ENCODE measurements around the gene MAT2A. TPM values are rescaled to one million over a fixed set of nuclear protein-coding genes. Genes with fewer than 3 reads are reported as not detected.
A peak's percentile ranks its signal among the peaks of the same experiment; 100 is the strongest.

Gene MAT2A
- total RNA-seq, 1 donor from 2014 or later, result 145 TPM

- DNase-seq, result no peak
- Histone ChIP-seq H3K4me1 (peaks cover 70% of the 10 kb centered on the region), H3K36me3 (no peaks in the 10 kb centered on the region), H3K27ac (replicated peaks) (peak overlapping the region; percentile 15), H3K9me3 (replicated peaks) (no peaks in the 10 kb centered on the region), H3K27me3 (ENCODE audit: low read depth) (no peaks in the 10 kb centered on the region), H3K4me3 (no peak overlapping the region)
- intact Hi-C loops (cut with micrococcal nuclease), result no loop called here
- no peak for TF ChIP-seq CTCF (IDR thresholded peaks at IDR 0.05; ENCODE audit: borderline replicate concordance)
These were observed 43.5 kb downstream of the MAT2A start for GRCh38 chr2:85582492-85582891.

GRCh38 chr2:85583667-85584353, 44.8 kb downstream of the MAT2A start:
- no peak for TF ChIP-seq CTCF (IDR thresholded peaks at IDR 0.05; ENCODE audit: borderline replicate concordance)
- intact Hi-C loops (cut with micrococcal nuclease), result no loop called here
- Histone ChIP-seq H3K4me1 (peaks cover 70% of the 10 kb centered on the region), H3K27ac (replicated peaks) (peak overlapping the region; percentile 94), H3K27me3 (ENCODE audit: low read depth) (no peaks in the 10 kb centered on the region), H3K36me3 (no peaks in the 10 kb centered on the region), H3K9me3 (replicated peaks) (no peaks in the 10 kb centered on the region), H3K4me3 (peak overlapping the region; percentile 79)
- no peak for DNase-seq

- Histone ChIP-seq H3K9me3 (replicated peaks) (no peaks in the 10 kb centered on the region), H3K4me1 (peaks cover 70% of the 10 kb centered on the region), H3K4me3 (peak within 1 kb of the TSS; percentile 79), H3K36me3 (no peaks in the 10 kb centered on the region), H3K27ac (replicated peaks) (peak within 1 kb of the TSS; percentile 94), H3K27me3 (ENCODE audit: low read depth) (no peaks in the 10 kb centered on the region)
- no peak for TF ChIP-seq CTCF (IDR thresholded peaks at IDR 0.05; ENCODE audit: borderline replicate concordance)
- DNase-seq, result peak; percentile 58
- intact Hi-C loops (cut with micrococcal nuclease), result no loop called here
These were observed 45.4 kb downstream of the MAT2A start, which contains the start of gene VAMP5 for GRCh38 chr2:85584354-85584856. Gene VAMP5 (plus strand): TSS chr2:85584431. CDS start chr2:85584491, 60 bp downstream.

GRCh38 chr2:85584857-85585780, 46.2 kb downstream of the MAT2A start:
- Histone ChIP-seq H3K4me3 (peak overlapping the region; percentile 79), H3K27ac (replicated peaks) (peak overlapping the region; percentile 94), H3K27me3 (ENCODE audit: low read depth) (no peaks in the 10 kb centered on the region), H3K4me1 (peaks cover 72% of the 10 kb centered on the region), H3K9me3 (replicated peaks) (no peaks in the 10 kb centered on the region), H3K36me3 (no peaks in the 10 kb centered on the region)
- no peak for TF ChIP-seq CTCF (IDR thresholded peaks at IDR 0.05; ENCODE audit: borderline replicate concordance)
- intact Hi-C loops (cut with micrococcal nuclease), result no loop called here
- DNase-seq, result no peak

GRCh38 chr2:85585781-85586105, 46.8 kb downstream of the MAT2A start:
- H3K9me3 ChIP-seq (replicated peaks), result no peaks in the 10 kb centered on the region
- no peaks in the 10 kb centered on the region for H3K27me3 ChIP-seq (ENCODE audit: low read depth)
- no peak for TF ChIP-seq CTCF (IDR thresholded peaks at IDR 0.05; ENCODE audit: borderline replicate concordance)
- no peak for DNase-seq
- H3K27ac ChIP-seq (replicated peaks), result peak overlapping the region; percentile 94
- peak overlapping the region; percentile 79 for H3K4me3 ChIP-seq
- peaks cover 76% of the 10 kb centered on the region for H3K4me1 ChIP-seq
- no peaks in the 10 kb centered on the region for H3K36me3 ChIP-seq
- intact Hi-C loops (cut with micrococcal nuclease), result no loop called here

All from left ventricle myocardium inferior (tissue), 1 donor.